Stimulated activated CD4-positive, alpha-beta T cell treated with anti-CD3 and anti-CD28 coated beads, Interleukin-15, amount 100 ng/mL, for 24 hours (primary cell): ENCODE data around the gene ATG7.
"Not testable (repeated sequence)": the region's sequence is repeated elsewhere in the genome, so short reads cannot be mapped to it uniquely, and the experiment has no call there.

ENCODE experiments used
- DNase-seq: peaks from one replicate; pipeline ENCODE4 v3.0.0-alpha.2; 2020

Gene ATG7

DNA sequence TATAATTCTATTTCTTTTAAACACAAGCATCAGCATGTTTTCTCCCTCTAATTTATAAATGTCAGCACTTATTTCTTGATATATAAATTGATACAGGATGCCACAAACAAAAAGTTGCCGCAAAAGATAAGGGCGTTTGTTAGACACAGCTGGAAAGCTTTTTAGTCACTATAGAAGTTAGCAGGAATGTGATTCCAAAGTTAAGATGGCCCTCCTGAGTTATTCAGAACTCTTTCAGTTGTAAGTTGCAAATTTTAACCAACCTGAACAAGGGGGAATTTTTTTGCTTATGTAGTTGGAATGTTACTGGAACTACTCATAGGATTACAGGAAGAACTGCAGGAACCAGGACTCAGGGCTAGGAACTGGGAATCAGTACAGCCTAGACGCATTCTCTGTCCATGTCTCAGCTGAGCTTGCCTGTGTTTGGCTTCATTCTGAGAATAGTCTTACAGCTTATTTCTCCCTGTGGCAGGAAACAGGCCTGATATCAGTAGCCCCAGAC is 205.3 kb downstream of the ATG7 start:
- DNase-seq, result no peak

DNA sequence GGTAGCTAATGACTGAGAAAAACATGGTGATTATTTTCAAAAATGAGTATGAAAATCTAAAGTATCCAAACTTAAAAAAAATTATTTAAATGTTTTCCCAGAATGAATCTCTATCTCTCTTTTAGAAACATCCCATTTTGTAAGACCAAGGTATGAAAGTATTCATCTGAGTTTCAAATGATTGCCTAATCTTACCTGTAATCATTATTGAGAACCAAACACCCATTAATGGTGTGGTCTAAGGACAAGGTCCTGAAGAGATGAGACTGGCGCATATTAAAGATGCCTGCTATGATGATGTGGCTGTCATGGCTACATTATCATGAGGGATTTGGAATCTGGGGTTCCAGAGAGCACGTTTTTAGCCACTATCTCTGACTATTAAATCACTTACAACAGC is 206.0 kb downstream of the ATG7 start:
- no peak for DNase-seq

DNA sequence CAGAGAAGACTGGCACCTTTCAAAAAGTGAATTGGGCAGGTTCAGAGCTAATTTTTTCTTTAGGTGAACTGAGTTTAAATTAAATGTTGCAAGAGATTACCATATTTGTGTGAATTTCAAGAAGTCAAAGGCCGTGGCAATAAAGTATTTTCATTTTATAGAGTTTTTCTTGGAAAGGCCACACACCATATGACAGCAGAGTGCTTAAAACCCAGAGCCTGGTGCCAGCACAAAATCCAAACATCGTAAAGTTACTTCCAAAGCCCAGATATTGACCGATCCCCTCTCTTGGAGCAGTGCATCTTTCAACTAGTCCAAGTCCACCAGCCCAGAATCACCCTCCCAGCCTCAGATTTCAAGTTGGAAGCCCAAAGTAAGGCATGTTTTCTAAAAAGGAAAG is 207.0 kb downstream of the ATG7 start:
- DNase-seq, result no peak

DNA sequence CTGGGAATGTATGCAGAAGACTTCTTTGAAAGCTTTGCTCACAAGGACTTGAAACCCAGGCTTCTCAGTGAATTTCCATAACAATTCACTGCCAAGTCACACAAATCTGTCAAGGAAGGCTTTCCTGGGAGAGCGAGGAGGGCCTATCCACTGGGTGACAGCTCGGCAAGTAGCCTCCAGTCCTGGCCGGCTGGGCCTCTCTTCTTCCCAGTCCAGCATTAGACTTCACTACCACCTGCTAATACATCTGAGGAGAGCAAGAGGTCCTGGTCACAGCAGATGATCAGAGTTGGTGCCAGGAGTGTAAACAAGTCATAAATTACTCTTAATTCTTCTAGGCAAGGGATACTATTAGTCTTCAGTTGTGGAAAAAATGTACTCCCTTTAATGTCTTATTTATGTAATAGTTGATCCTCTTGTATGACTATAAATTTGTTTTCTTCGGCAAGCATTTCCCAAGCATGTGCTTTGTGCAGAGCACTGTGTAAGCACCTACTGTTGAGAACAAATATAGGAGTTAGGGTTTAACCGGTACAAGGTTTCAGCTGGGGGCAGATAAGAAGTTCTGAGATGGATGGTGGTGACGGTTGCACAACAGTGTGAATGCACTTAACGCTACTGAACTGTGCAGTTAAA is 208.6 kb downstream of the ATG7 start:
- no peak for DNase-seq

GRCh38 chr3:11481556-11481955 is 209.4 kb downstream of the ATG7 start:
- DNase-seq, result no peak

GRCh38 chr3:11482021-11482420 is 209.8 kb downstream of the ATG7 start:
- no peak for DNase-seq

DNA sequence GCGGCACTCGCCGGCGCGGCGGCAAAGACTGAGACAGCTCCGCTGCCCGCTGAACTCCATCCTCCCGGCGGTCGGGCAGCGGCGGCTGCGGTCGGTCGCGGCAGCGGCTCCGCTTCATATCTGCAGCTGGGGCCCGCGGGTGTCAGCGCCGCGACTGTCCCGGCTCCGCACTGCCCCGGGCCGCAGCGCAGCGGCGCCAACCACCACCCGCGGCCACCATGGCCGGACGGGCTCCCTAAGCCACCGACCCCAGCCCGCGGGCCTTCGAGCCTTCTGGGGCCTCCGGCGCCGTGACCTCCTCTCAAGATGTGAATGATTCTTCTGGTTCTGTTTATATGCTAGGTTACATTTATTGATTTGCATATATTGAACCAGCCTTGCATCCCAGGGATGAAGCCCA is 216.2 kb downstream of the ATG7 start:
- not testable (repeated sequence) for DNase-seq

DNA sequence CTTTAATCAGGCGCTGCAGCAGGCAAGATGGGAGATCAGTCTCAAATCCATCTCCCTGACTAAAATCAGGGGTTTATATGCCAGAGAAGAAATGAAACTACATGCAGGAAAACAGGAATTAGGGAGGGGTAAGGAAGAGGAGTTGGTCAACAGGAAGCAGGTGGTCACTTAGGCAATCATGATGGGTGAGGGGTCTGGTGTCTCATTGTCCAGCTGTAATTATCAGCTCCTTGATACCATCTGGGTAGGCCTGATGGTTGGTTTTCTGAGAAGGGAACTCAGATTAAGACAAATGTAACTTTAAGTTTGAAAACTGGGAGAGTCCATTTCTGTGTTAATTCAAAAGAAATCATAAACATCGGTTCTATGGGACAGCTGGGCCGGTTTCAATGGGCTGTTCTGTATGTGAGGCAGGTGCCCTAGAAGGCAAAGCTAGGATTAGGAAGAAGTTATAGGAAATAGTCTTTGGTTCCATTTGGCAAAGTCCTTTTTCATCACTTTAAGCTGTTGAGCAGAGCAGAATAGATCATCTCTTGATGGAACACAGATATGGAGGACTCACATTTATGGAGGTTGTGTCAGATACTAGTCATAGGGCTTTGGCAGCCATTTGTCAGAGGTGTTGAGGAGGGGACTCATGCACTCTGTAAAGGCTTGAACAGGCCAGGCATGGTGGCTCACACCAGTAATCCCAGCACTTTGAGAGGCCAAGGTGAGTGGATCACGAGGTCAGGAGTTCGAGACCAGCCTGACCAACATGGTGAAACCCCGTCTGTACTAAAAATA is 222.1 kb downstream of the ATG7 start:
- no peak for DNase-seq

DNA sequence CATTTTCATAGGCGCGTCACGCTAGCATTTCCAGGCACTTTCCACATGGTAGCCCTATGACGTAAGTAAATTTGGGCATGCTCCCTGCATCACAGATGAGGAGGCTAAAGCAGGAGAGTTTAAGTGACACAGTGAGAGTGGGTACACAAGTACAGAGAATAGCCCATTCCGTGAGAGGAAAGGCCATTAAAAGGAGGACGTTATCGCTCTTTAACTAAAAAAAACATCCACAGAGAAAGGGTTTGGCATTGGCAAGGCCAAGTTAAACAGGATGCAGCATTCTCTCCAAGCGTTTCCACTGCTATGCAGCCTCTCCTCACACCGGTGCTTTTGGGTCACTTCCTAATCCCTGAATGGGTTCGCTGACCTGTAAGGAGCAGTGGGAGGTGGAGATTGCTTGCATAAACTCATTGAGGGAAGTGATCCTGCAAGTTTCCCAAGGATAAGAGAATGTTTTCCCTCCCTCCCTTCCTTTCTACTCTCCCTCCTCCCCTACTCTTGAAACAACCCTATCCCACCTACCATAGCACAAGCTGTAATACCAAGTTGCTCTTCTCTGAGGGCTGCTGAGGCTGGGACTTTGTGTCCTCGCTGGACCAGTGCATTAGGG is 223.9 kb downstream of the ATG7 start:
- no peak for DNase-seq

- no peak for DNase-seq
These were observed 226.0 kb downstream of the ATG7 start for GRCh38 chr3:11498177-11498576.

- no peak for DNase-seq
These were observed 226.4 kb downstream of the ATG7 start for GRCh38 chr3:11498646-11499045.

GRCh38 chr3:11499144-11499543 is 226.9 kb downstream of the ATG7 start:
- no peak for DNase-seq

GRCh38 chr3:11502413-11502812 is 230.2 kb downstream of the ATG7 start:
- not testable (repeated sequence) for DNase-seq

DNA sequence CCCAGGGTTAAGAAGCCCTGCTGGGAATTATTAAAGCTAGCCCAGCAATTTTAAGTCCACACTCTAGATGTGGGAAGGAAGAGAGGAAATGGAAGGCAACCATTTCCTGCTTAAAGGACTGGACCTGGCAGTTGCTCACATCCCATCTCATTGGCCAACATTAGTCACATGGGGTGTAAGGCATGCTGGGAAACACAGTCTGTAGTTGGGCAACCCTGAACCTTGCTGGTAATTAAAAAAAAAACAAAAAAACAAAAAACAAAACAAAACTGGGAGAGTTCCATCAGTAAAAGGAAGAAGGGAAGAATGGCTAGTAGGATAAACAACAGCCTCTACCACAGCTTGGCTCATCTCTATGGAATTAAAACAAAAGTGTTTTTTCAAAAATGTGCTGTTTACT is 235.5 kb downstream of the ATG7 start:
- no peak for DNase-seq

- DNase-seq, result no peak
These were observed 236.4 kb downstream of the ATG7 start for GRCh38 chr3:11508346-11509172.

GRCh38 chr3:11509173-11510000 is 237.2 kb downstream of the ATG7 start:
- no peak for DNase-seq

DNA sequence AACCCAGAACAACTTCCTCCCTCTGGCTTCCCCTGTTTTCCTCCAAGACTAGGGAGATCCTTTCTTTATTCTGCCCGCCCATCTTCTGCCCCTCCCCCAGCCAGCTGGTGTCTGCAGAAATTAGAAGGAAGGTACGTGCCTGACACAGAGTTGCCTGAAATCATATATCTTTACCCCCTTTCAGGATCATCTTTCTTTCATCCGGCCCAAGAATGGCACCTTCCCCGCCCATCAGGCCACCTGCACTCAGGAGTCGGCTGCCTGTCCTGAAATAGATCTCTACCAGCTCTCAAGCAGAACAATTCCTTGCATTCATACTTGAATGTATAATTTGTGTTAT is 237.8 kb downstream of the ATG7 start:
- no peak for DNase-seq

GRCh38 chr3:11510356-11510755 is 238.2 kb downstream of the ATG7 start:
- DNase-seq, result no peak

DNA sequence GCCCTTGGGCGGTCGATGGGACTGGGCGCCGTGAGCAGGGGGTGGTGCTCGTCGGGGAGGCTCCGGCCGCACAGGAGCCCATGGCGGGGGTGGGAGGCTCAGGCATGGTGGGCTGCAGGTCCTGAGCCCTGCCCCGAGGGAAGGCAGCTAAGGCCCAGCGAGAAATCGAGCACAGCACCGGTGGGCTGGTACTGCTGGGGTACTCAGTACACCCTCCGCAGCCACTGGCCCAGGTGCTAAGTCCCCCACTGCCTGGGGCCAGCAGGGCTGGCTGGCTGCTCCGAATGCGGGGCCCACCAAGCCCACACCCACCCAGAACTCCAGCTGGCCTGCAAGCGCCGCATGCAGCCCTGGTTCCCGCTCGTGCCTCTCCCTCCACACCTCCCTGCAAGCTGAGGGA is 239.4 kb downstream of the ATG7 start:
- not testable (repeated sequence) for DNase-seq

GRCh38 chr3:11513125-11513816 is 241.1 kb downstream of the ATG7 start:
- not testable (repeated sequence) for DNase-seq

DNA sequence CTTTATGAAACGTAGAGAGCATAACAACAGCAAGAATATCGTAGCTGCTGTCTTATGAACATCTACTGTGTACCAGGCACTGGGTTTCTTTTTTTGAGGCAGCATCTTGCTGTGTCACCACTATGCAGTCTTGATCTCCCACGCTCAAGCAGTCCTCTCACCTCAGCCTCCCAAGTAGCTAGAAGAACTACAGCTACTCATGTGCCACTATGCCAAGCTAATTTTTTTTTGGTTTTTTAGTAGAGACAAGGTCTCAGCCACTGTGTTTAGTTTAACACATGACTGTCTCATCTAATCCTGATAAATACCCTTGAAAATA is 241.6 kb downstream of the ATG7 start:
- DNase-seq, result no peak
